A549 (cell line): ENCODE measurements around the gene MCTP1. TPM values are rescaled to one million over a fixed set of nuclear protein-coding genes. Genes with fewer than 3 reads are reported as not detected.
A peak's percentile ranks its signal among the peaks of the same experiment; 100 is the strongest.

Experiments used
- ATAC-seq, 2 experiments: fragments of 200-7000 bp in 1 of 2; fragments of >200 bp in 1 of 2; cut with Nextera tagmentation in 1 of 2; cut with Tn5 transposase in 1 of 2; 3 replicates each; pipeline versions ENCODE4 v1.8.0 to v1.9.1; 2018 to 2020; ENCODE audit warnings: mild to moderate bottlenecking in 1 of 2, moderate library complexity in 1 of 2
- CTCF ChIA-PET: fragments of 300-600 bp; sonication (Branson Sonifier 250); formaldehyde crosslinking; extraction: SDS; loops from one replicate; lab custom pipeline; 2021; ENCODE audit warnings: antibody characterized with exemption, inconsistent platforms; lab: Yijun Ruan, JAX
- POLR2A ChIA-PET: fragments of 350-600 bp; formaldehyde crosslinking; extraction: SDS; loops from one replicate; lab custom pipeline; 2021; ENCODE audit warnings: antibody characterized with exemption, inconsistent platforms; lab: Yijun Ruan, JAX
- DNase-seq, 2 experiments: peaks; one replicate each; pipeline versions ENCODE4 v3.0.0 to v3.0.0-alpha.2; 2011 to 2016; ENCODE audit warnings: low read depth in 1 of 2, low spot score in 1 of 2
- FAIRE-seq: peaks from 2 replicates; lab custom pipeline; 2011; peaks lifted over from hg19 to GRCh38; lab: Jason Lieb, UNC
- H3K27ac ChIP-seq, 2 experiments: fragments of >200 bp; sonication (Bioruptor Twin); formaldehyde crosslinking; 3 replicates each; pipeline ENCODE4 v1.5.1; 2016 to 2017
- H3K4me1 ChIP-seq: fragments of >200 bp; sonication (Bioruptor Twin); formaldehyde crosslinking; 3 replicates; pipeline ENCODE4 v1.6.1; 2016
- H3K4me2 ChIP-seq: fragments of >200 bp; sonication (Bioruptor Twin); formaldehyde crosslinking; 3 replicates; pipeline ENCODE4 v1.6.1; 2016
- H3K4me3 ChIP-seq: fragments of >200 bp; sonication (Bioruptor Twin); formaldehyde crosslinking; 3 replicates; pipeline ENCODE4 v1.5.1; 2016
- H3K9me3 ChIP-seq: fragments of >200 bp; sonication (Bioruptor Twin); formaldehyde crosslinking; 3 replicates; pipeline ENCODE4 v1.6.1; 2016
- BHLHE40 ChIP-seq: IDR thresholded peaks from 2 replicates; pipeline ENCODE4 v1.6.1; 2012; ENCODE audit warnings: low read depth, low read length, inconsistent platforms
- CHD4 ChIP-seq: fragments of 200-600 bp; sonication (generic); IDR thresholded peaks from 2 replicates; pipeline ENCODE4 v1.6.1; 2016; ENCODE audit warnings: antibody characterized with exemption, mild to moderate bottlenecking, borderline replicate concordance
- FOXS1 ChIP-seq: fragments of 250-450 bp; sonication (Bioruptor Pico); IDR thresholded peaks from 2 replicates; pipeline ENCODE4 v1.5.0; 2020; ENCODE audit warnings: mild to moderate bottlenecking, moderate library complexity
- MAFK ChIP-seq: fragments of 450-650 bp; IDR thresholded peaks from 2 replicates; pipeline ENCODE4 v1.6.1; 2014; ENCODE audit not compliant: partially characterized antibody
- MYC ChIP-seq: IDR thresholded peaks from 2 replicates; pipeline ENCODE4 v1.6.1; 2012; ENCODE audit warnings: mild to moderate bottlenecking, inconsistent platforms, low read length, improper control_type of control experiment, borderline replicate concordance
- POLR2A ChIP-seq: IDR thresholded peaks from 2 replicates; pipeline ENCODE4 v1.6.1; 2012; ENCODE audit warnings: mild to moderate bottlenecking, low read length
- SMC3 ChIP-seq: fragments of >200 bp; sonication (Bioruptor Twin); formaldehyde crosslinking; IDR thresholded peaks from 3 replicates; pipeline ENCODE4 v1.6.1; 2018; ENCODE audit warnings: inconsistent platforms
- SREBF2 ChIP-seq: fragments of 450-650 bp; IDR thresholded peaks from 2 replicates; pipeline ENCODE4 v1.6.1; 2014; ENCODE audit warnings: mild to moderate bottlenecking, moderate library complexity
- TFCP2L1 ChIP-seq: fragments of 250-450 bp; sonication (Bioruptor Pico); IDR thresholded peaks from 2 replicates; pipeline ENCODE4 v1.5.0; 2021; ENCODE audit warnings: mild to moderate bottlenecking
- WGBS: methylation state at CpG from one replicate; pipeline ENCODE4 v1.1.6; 2017; ENCODE audit errors: missing lambda C conversion rate; 5-methylcytosine and 5-hydroxymethylcytosine counted together
- polyA plus RNA-seq, 4 experiments: library from polyadenylated mRNA; depleted of rRNA in 3 of 4; stranded (reverse); fragments of >200 nt; fragmentation: RNase III in 1 of 4; extraction: RNeasy Plus Mini Kit Qiagen cat#74134 plus additional on column Dnase treatment in 1 of 4; gene quantifications; 2 replicates in 3 of 4; 3 replicates in 1 of 4; pipeline ENCODE4 v1.2.3, GENCODE V29; 2011 to 2017
- TF ChIP-seq, protein P1 (sequence below): fragments of 250-450 bp; sonication (Bioruptor Pico); IDR thresholded peaks from 2 replicates; pipeline ENCODE4 v1.5.0; 2020; ENCODE audit warnings: low read depth, mild to moderate bottlenecking, moderate library complexity
- TF ChIP-seq, protein P2 (sequence below): fragments of 250-450 bp; sonication (Bioruptor Pico); IDR thresholded peaks from 2 replicates; pipeline ENCODE4 v1.5.0; 2021; ENCODE audit warnings: mild to moderate bottlenecking, moderate library complexity, borderline replicate concordance
- TF ChIP-seq, protein P3 (sequence below): fragments of 150-350 bp; IDR thresholded peaks from 2 replicates; pipeline ENCODE4 v1.6.1; 2014; ENCODE audit warnings: low read depth, mild to moderate bottlenecking, low read length
- TF ChIP-seq, protein P4 (sequence below): fragments of >200 bp; sonication (Bioruptor Twin); formaldehyde crosslinking; IDR thresholded peaks from 2 replicates; pipeline ENCODE4 v1.6.1; 2016

MCTP1 gene
- polyA plus RNA-seq, 2 of the 4 experiments (the other 2 are of a cell fraction): 5.4 to 6.9 TPM

DNA sequence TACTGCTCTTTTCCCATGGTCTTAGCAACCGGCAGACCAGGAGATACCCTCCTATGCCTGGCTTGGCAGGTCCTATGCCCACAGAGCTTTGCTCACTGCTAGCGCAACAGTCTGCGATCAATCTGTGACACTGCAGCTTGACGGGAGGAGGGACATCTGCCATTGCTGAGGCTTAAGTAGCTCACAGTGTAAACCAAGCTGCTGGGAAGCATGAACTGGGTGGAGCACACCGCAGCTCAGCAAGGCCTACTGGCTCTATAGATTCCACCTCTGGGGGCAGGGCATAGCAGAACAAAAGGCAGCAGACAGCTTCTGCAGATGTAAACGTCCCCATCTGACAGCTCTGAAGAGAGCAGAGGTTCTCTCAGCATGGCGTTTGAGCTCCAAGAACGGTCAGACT, 40.4 kb downstream of the MCTP1 start:
- no peak overlapping the region for H3K27ac ChIP-seq
- POLR2A ChIA-PET: no interaction called here
- no peaks in the 10 kb centered on the region for H3K9me3 ChIP-seq
- CTCF ChIA-PET: no interaction called here
- H3K4me2 ChIP-seq: no peak overlapping the region
- WGBS: 39% methylated on average over 8 of the region's 8 CpGs
- DNase-seq (no peak), ATAC-seq (no peak), FAIRE-seq (no peak)
- H3K4me3 ChIP-seq: no peak overlapping the region
- TF ChIP-seq CHD4 (no peak), TFCP2L1 (CRISPR knock-in tag) (no peak), FOXS1 (CRISPR knock-in tag) (no peak), SMC3 (no peak), MAFK (no peak), POLR2A (no peak), SREBF2 (no peak), MYC (no peak)
- TF ChIP-seq, protein P1, sequence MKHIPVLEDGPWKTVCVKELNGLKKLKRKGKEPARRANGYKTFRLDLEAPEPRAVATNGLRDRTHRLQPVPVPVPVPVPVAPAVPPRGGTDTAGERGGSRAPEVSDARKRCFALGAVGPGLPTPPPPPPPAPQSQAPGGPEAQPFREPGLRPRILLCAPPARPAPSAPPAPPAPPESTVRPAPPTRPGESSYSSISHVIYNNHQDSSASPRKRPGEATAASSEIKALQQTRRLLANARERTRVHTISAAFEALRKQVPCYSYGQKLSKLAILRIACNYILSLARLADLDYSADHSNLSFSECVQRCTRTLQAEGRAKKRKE: no peak
- TF ChIP-seq, protein P2, sequence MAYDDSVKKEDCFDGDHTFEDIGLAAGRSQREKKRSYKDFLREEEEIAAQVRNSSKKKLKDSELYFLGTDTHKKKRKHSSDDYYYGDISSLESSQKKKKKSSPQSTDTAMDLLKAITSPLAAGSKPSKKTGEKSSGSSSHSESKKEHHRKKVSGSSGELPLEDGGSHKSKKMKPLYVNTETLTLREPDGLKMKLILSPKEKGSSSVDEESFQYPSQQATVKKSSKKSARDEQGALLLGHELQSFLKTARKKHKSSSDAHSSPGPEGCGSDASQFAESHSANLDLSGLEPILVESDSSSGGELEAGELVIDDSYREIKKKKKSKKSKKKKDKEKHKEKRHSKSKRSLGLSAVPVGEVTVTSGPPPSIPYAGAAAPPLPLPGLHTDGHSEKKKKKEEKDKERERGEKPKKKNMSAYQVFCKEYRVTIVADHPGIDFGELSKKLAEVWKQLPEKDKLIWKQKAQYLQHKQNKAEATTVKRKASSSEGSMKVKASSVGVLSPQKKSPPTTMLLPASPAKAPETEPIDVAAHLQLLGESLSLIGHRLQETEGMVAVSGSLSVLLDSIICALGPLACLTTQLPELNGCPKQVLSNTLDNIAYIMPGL (CRISPR knock-in tag): no peak
- TF ChIP-seq, protein P3, sequence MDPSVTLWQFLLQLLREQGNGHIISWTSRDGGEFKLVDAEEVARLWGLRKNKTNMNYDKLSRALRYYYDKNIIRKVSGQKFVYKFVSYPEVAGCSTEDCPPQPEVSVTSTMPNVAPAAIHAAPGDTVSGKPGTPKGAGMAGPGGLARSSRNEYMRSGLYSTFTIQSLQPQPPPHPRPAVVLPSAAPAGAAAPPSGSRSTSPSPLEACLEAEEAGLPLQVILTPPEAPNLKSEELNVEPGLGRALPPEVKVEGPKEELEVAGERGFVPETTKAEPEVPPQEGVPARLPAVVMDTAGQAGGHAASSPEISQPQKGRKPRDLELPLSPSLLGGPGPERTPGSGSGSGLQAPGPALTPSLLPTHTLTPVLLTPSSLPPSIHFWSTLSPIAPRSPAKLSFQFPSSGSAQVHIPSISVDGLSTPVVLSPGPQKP: no peak
- H3K4me1 ChIP-seq: no peaks in the 10 kb centered on the region

DNA sequence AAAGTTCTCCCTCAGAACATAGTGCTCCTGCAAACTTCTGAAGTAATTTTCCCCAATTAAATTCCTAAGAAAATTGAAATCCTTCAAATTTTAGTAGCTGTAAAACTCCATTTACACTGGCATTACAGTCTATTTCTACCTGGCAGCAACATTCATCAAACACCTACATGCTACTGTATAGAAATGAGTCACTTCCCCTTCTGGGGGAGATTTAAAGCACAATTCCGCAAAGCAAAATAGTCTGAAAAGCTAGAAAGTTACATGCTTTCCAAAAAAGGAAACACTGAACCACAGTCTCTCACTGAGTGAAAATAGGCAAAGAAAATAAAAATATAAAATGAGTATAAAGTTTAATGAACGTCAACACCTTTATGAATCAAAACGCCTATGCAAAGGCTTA, 43.3 kb downstream of the MCTP1 start:
- DNase-seq (no peak), FAIRE-seq (no peak), ATAC-seq (no peak)
- no peak for TF ChIP-seq CHD4
- TF ChIP-seq BHLHE40: no peak
- no peak for TF ChIP-seq SREBF2
- TF ChIP-seq, protein P4, sequence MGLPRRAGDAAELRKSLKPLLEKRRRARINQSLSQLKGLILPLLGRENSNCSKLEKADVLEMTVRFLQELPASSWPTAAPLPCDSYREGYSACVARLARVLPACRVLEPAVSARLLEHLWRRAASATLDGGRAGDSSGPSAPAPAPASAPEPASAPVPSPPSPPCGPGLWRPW: no peak
- no peaks in the 10 kb centered on the region for H3K9me3 ChIP-seq
- WGBS: 29% methylated on average over 3 of the region's 3 CpGs
- no peak overlapping the region for H3K4me3 ChIP-seq
- POLR2A ChIA-PET: no interaction called here
- H3K4me2 ChIP-seq: no peak overlapping the region
- H3K4me1 ChIP-seq: no peaks in the 10 kb centered on the region
- no peak overlapping the region for H3K27ac ChIP-seq
- CTCF ChIA-PET: interaction anchor here (1.0 to 1.8 kb wide), 3 partner anchors 19 to 274 kb away, joined by 3 to 4 read pairs (median 4); no protein-coding TSS in a partner anchor

DNA sequence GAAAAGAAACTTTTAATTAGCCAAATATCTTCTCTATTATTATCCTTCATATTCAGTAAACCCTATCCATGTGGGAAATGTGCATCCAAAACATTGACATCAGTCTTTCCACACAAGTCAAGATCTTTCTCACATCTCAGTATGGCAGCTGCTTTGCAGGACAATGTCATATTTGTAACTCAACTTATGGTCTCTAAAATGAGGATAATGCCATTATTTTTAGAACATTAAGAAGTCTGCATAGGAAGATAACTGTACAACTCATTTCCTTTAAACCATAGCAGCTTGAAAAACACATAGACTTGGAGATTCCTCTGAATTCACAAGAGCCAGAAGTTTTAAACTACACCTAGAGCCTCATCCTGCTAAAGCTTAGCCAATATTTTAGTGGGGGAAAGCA, 43.7 kb downstream of the MCTP1 start:
- no peak overlapping the region for H3K4me2 ChIP-seq
- no peaks in the 10 kb centered on the region for H3K9me3 ChIP-seq
- ATAC-seq (no peak), FAIRE-seq (peak; percentile 39), DNase-seq (no peak)
- no peaks in the 10 kb centered on the region for H3K4me1 ChIP-seq
- ChIA-PET POLR2A (no interaction called here), CTCF (interaction anchor here (1.3 to 1.8 kb wide), 3 partner anchors 20 to 273 kb away, joined by 3 to 4 read pairs (median 4); no protein-coding TSS in a partner anchor)
- no peak overlapping the region for H3K27ac ChIP-seq
- H3K4me3 ChIP-seq: no peak overlapping the region
- TF ChIP-seq, protein P2 (CRISPR knock-in tag): no peak
- TF ChIP-seq, protein P1: no peak
